Putamen (tissue), 1 donor: Measurements from ENCODE around the gene IRF1.

Experiments used
- DNase-seq: peaks from one replicate; pipeline ENCODE4 v3.0.0-alpha.2; 2016; ENCODE audit warnings: low spot score

IRF1 gene

GRCh38 chr5:132460846-132461568 lies 29.6 kb downstream of the IRF1 start:
- no peak for DNase-seq

- no peak for DNase-seq
Measured at GRCh38 chr5:132459983-132460838, 30.4 kb downstream of the IRF1 start.

- no peak for DNase-seq
Measured at GRCh38 chr5:132459031-132459982, 31.3 kb downstream of the IRF1 start.

GRCh38 chr5:132458651-132459030 lies 31.9 kb downstream of the IRF1 start:
- no peak for DNase-seq

GRCh38 chr5:132458226-132458560 lies 32.4 kb downstream of the IRF1 start:
- no peak for DNase-seq

- DNase-seq = no peak
Measured at GRCh38 chr5:132457371-132458225, 33.0 kb downstream of the IRF1 start.

- no peak for DNase-seq
Measured at GRCh38 chr5:132456987-132457361, 33.6 kb downstream of the IRF1 start.

GRCh38 chr5:132456296-132456986 lies 34.1 kb downstream of the IRF1 start:
- no peak for DNase-seq

GRCh38 chr5:132455614-132456115 lies 34.9 kb downstream of the IRF1 start:
- DNase-seq = no peak

GRCh38 chr5:132454361-132454760 lies 36.2 kb downstream of the IRF1 start:
- no peak for DNase-seq

- DNase-seq = no peak
Measured at GRCh38 chr5:132451387-132451786, 39.2 kb downstream of the IRF1 start.

- DNase-seq = no peak
Measured at GRCh38 chr5:132449060-132449459, 41.5 kb downstream of the IRF1 start.

GRCh38 chr5:132447196-132447595 lies 43.4 kb downstream of the IRF1 start:
- no peak for DNase-seq

GRCh38 chr5:132446621-132447020 lies 44.0 kb downstream of the IRF1 start:
- peak; percentile 50 for DNase-seq

- no peak for DNase-seq
Measured at GRCh38 chr5:132445930-132446329, 44.6 kb downstream of the IRF1 start.

- DNase-seq = no peak
Measured at GRCh38 chr5:132445640-132445923, 45.0 kb downstream of the IRF1 start.

GRCh38 chr5:132444841-132445639 lies 45.5 kb downstream of the IRF1 start:
- no peak for DNase-seq

GRCh38 chr5:132444061-132444460 lies 46.5 kb downstream of the IRF1 start:
- no peak for DNase-seq

- no peak for DNase-seq
Measured at GRCh38 chr5:132439521-132440089, 51.0 kb downstream of the IRF1 start.

GRCh38 chr5:132438917-132439316 lies 51.7 kb downstream of the IRF1 start:
- DNase-seq = no peak
